T-helper 22 cell (primary cell): ENCODE data around the gene ZNF235.
"Not testable (repeated sequence)": the region's sequence is repeated elsewhere in the genome, so short reads cannot be mapped to it uniquely, and the experiment has no call there.

Experiments
- DNase-seq: peaks from one replicate; pipeline ENCODE4 v3.0.0-alpha.2; 2020; ENCODE audit warnings: low read depth

The ZNF235 gene

DNA sequence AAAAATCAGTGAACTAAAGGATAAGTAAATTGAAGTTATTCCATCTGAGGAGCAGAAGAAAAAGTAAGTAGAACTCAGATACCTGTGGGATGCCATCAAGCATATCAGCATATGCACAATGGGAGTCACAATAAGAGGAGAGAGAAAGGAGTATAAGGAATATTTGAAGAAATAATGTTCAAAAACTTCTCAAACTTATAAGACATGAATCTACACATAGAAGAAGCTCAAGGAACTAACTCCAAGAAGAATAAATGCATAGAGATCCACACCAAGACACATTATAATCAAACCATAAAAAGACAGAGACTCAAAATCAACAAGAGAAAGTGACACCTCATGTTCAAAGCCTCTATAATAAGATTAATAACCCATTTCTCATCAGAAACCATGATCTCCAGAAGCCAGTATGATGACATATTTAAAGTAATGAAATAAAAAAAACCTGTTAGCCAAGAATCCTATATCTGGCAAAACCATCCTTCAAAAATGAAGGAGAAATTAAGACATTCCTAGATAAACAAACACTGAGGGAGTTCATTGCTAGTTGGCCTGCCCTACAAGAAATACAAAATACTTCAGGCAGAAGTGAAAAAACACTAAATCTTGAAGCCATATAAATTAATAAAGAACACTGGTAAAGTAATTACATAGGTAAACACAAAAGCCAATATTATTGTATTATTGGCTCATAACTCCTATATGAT is 49.0 kb downstream of the ZNF235 start:
- no peak for DNase-seq

DNA sequence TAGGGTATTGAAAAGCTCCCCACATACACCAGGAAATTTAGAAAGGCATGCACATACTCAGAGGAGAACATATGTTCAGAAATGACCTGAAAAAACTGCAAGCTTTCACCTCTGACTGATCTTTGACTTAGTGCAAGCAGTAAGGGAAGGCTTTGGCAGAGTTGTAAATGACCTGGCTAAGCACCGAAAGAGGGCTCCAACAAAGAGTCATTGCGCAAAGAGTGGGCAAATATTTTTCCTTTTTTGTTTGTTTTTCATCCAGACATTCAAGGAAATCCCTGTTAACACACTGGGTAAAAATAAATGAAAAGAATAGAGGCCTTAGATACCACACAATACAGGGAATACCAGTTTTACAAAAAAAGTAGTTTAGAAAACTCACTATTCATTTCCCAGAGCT is 50.3 kb downstream of the ZNF235 start:
- no peak for DNase-seq

DNA sequence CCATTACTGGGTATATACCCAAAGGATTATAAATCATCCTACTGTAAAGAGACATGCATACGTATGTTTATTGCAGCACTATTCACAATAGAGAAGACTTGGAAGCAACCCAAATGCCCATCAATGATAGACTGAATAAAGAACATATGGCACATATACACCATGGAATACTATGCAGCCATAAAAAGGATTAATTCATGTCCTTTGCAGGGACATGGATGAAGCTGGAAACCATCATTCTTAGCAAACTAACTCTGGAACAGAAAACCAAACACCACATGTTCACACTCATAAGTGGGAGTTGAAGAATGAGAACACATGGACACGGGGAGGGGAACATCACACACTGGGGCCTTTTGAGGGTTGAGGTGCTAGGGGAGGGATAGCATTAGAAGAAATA is 51.4 kb downstream of the ZNF235 start:
- not testable (repeated sequence) for DNase-seq

DNA sequence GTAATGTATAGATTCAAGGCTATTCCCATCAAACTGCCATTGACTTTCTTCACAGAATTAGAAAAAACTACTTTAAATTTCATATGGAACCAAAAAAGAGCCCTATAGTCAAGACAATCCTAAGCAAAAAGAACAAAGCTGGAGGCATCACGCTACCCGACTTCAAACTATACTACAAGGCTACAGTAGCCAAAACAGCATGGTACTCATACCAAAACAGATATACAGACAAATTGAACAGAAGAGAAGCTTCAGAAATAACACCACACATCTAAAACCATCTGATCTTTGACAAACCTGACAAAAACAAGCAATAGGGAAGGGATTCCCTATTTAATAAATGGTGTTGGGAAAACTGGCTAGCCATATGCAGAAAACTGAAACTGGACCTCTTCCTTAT is 52.5 kb downstream of the ZNF235 start:
- DNase-seq = not testable (repeated sequence)

DNA sequence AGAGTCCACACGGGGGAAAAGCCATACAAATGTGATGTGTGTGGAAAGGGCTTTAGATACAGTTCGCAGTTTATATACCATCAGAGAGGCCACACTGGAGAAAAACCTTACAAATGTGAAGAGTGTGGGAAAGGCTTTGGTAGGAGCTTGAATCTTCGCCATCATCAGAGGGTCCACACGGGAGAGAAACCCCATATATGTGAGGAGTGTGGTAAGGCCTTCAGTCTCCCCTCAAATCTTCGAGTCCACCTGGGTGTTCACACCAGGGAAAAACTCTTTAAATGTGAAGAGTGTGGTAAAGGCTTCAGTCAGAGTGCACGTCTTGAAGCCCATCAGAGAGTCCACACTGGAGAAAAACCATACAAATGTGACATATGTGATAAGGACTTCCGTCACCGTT is 68.4 kb downstream of the ZNF235 start:
- no peak for DNase-seq
